ENCODE measurements around the gene SOX13.

GRCh38 chr1:204170494-204171155 lies 97.7 kb downstream of the SOX13 start:
- TF ChIP-seq, protein P1, sequence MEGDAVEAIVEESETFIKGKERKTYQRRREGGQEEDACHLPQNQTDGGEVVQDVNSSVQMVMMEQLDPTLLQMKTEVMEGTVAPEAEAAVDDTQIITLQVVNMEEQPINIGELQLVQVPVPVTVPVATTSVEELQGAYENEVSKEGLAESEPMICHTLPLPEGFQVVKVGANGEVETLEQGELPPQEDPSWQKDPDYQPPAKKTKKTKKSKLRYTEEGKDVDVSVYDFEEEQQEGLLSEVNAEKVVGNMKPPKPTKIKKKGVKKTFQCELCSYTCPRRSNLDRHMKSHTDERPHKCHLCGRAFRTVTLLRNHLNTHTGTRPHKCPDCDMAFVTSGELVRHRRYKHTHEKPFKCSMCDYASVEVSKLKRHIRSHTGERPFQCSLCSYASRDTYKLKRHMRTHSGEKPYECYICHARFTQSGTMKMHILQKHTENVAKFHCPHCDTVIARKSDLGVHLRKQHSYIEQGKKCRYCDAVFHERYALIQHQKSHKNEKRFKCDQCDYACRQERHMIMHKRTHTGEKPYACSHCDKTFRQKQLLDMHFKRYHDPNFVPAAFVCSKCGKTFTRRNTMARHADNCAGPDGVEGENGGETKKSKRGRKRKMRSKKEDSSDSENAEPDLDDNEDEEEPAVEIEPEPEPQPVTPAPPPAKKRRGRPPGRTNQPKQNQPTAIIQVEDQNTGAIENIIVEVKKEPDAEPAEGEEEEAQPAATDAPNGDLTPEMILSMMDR (IDR thresholded peaks at IDR 0.05), result no peak
- no peak for TF ChIP-seq REST (IDR thresholded peaks at IDR 0.05; ENCODE audit: insufficient read depth in 1 of 2, low read depth in 2 of 2, low read length in 1 of 2)
- TF ChIP-seq POLR2AphosphoS5 (IDR thresholded peaks at IDR 0.05; ENCODE audit: low read depth, low read length), result no peak
- TF ChIP-seq TCF7L2 (IDR thresholded peaks at IDR 0.05; ENCODE audit: low read depth, low read length), result no peak

Data from Panc1 (cell line).